ENCODE measurements around the gene RBM33.

RBM33 gene

GRCh38 chr7:155724327-155725005 lies 80.0 kb downstream of the RBM33 start:
- no peak overlapping the region for H3K4me3 ChIP-seq (ENCODE audit: control insufficient read depth in 1 of 7, extremely low read depth in 1 of 7, insufficient read depth in 4 of 7, low read depth in 2 of 7, low read length in 6 of 7)
- peak in 2 of 3 donors; percentile 43 to 56 for DNase-seq
- POLR2A ChIA-PET = no interaction called here
- 100% methylated on average over 2 of the region's 14 CpGs for WGBS (ENCODE audit: insufficient coverage)
- H3K36me3 ChIP-seq (ENCODE audit: control insufficient read depth in 4 of 4, insufficient read depth in 4 of 4, low read length in 3 of 4) = peaks cover 17 to 47% (median 32%) of the 10 kb centered on the region in 4 experiments
- peaks cover 0 to 16% (median 9%) of the 10 kb centered on the region in 4 experiments for H3K4me1 ChIP-seq (ENCODE audit: control extremely low read depth in 1 of 4, control insufficient read depth in 4 of 4, insufficient read depth in 4 of 4, low read length in 3 of 4)
- no peaks in the 10 kb centered on the region for H3K9me3 ChIP-seq (ENCODE audit: control extremely low read depth in 1 of 5, control insufficient read depth in 4 of 5, insufficient read depth in 2 of 5, low read depth in 1 of 5, low read length in 4 of 5)
- H3K27ac ChIP-seq (ENCODE audit: insufficient read depth in 1 of 2, low read depth in 1 of 2, low read length in 2 of 2, poor library complexity in 1 of 2, severe bottlenecking in 2 of 2) = no peak overlapping the region
- H3K27me3 ChIP-seq (replicated peaks in 2 of 5; ENCODE audit: control insufficient read depth in 4 of 5, insufficient read depth in 5 of 5, low read length in 4 of 5) = no peaks in the 10 kb centered on the region
- CTCF ChIA-PET = interaction anchor here (0.7 to 1.1 kb wide), 5 partner anchors 8 to 812 kb away, joined by 3 to 5 read pairs (median 4); no protein-coding TSS in a partner anchor

DNA sequence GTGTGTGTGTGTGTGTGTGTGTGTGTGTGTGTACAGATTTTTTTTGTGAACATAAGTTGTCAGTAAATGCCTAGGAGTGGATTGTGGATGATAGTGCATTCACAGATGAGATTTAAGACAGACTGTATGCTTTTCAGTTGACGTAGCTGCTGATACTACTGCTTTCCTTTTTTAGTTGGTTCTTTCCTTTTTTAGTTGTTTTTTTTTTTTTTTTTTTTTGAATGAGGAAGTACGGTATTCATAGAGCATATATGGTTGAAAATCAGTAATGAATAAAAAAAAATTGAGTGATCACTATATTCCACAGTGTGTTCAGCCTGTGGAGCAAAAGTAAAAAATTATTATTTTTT lies 80.5 kb downstream of the RBM33 start:
- H3K27me3 ChIP-seq (replicated peaks in 2 of 5; ENCODE audit: control insufficient read depth in 4 of 5, insufficient read depth in 5 of 5, low read length in 4 of 5) = no peaks in the 10 kb centered on the region
- H3K4me1 ChIP-seq (ENCODE audit: control extremely low read depth in 1 of 4, control insufficient read depth in 4 of 4, insufficient read depth in 4 of 4, low read length in 3 of 4) = peaks cover 0 to 16% (median 10%) of the 10 kb centered on the region in 4 experiments
- CTCF ChIA-PET = interaction anchor here (0.7 to 1.1 kb wide), 5 partner anchors 8 to 812 kb away, joined by 3 to 5 read pairs (median 4); no protein-coding TSS in a partner anchor
- H3K4me3 ChIP-seq (ENCODE audit: control insufficient read depth in 1 of 7, extremely low read depth in 1 of 7, insufficient read depth in 4 of 7, low read depth in 2 of 7, low read length in 6 of 7) = no peak overlapping the region
- no peaks in the 10 kb centered on the region for H3K9me3 ChIP-seq (ENCODE audit: control extremely low read depth in 1 of 5, control insufficient read depth in 4 of 5, insufficient read depth in 2 of 5, low read depth in 1 of 5, low read length in 4 of 5)
- peak in 2 of 3 donors; percentile 21 to 42 for DNase-seq
- H3K27ac ChIP-seq (ENCODE audit: insufficient read depth in 1 of 2, low read depth in 1 of 2, low read length in 2 of 2, poor library complexity in 1 of 2, severe bottlenecking in 2 of 2) = no peak overlapping the region
- POLR2A ChIA-PET = no interaction called here
- WGBS (ENCODE audit: insufficient coverage) = 0% methylated on average over 1 of the region's 2 CpGs
- peaks cover 14 to 48% (median 32%) of the 10 kb centered on the region in 4 experiments for H3K36me3 ChIP-seq (ENCODE audit: control insufficient read depth in 4 of 4, insufficient read depth in 4 of 4, low read length in 3 of 4)

DNA sequence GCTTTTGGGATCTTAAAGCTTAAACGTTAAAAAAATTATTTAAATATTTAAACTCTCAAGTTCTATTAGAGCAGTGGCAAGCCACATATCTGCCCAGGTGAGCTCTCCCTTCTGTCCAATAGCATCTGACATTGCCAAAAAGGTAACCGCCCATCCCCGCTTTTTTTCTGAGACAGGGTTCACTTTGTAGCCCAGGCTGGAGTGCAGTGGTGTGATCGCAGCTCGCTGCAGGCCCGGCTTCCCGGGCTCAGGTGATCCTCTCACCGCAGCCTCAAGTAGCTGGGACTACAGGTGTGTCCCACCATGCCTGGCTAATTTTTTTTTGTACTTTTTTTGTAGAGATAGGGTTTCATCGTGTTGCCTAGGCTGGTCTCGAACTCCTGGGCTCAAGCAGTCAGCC lies 83.2 kb downstream of the RBM33 start:
- Histone ChIP-seq H3K9me3 (ENCODE audit: control extremely low read depth in 1 of 5, control insufficient read depth in 4 of 5, insufficient read depth in 2 of 5, low read depth in 1 of 5, low read length in 4 of 5) (no peaks in the 10 kb centered on the region), H3K4me3 (ENCODE audit: control insufficient read depth in 1 of 7, extremely low read depth in 1 of 7, insufficient read depth in 4 of 7, low read depth in 2 of 7, low read length in 6 of 7) (no peak overlapping the region), H3K4me1 (ENCODE audit: control extremely low read depth in 1 of 4, control insufficient read depth in 4 of 4, insufficient read depth in 4 of 4, low read length in 3 of 4) (peaks cover 0 to 14% (median 6%) of the 10 kb centered on the region in 4 experiments), H3K27ac (ENCODE audit: insufficient read depth in 1 of 2, low read depth in 1 of 2, low read length in 2 of 2, poor library complexity in 1 of 2, severe bottlenecking in 2 of 2) (no peak overlapping the region), H3K36me3 (ENCODE audit: control insufficient read depth in 4 of 4, insufficient read depth in 4 of 4, low read length in 3 of 4) (peaks cover 13 to 56% (median 32%) of the 10 kb centered on the region in 4 experiments), H3K27me3 (replicated peaks in 2 of 5; ENCODE audit: control insufficient read depth in 4 of 5, insufficient read depth in 5 of 5, low read length in 4 of 5) (no peaks in the 10 kb centered on the region)
- no peak for DNase-seq
- ChIA-PET CTCF (interaction anchor here (0.9 to 1.6 kb wide), 2 partner anchors 39 to 348 kb away, joined by 3 to 6 read pairs; no protein-coding TSS in a partner anchor), POLR2A (no interaction called here)
- WGBS (ENCODE audit: insufficient coverage) = 97% methylated on average over 9 of the region's 10 CpGs

DNA sequence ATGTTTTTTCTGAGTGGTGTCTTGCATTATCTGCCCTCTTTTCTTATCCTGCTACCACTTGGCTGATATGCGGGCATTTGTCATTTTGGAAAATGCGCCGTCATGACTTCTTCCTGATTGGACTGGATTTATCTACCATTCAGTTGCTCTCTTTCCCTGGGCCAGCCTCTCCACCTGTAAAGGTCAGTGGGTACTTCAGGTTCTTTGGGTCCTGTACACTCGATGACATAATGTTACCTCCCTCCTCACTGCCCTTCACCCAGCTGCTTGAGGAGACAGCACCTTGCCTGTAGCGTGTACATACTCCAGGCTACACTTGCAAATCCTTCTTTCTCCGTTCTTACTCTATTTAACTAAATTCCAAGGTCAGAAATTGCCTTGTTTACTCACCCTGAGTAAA lies 83.7 kb downstream of the RBM33 start:
- H3K27ac ChIP-seq (ENCODE audit: insufficient read depth in 1 of 2, low read depth in 1 of 2, low read length in 2 of 2, poor library complexity in 1 of 2, severe bottlenecking in 2 of 2) = no peak overlapping the region
- POLR2A ChIA-PET = interaction anchor here (0.6 kb wide), 1 partner anchor 11 kb away, joined by 4 read pairs; no protein-coding TSS in a partner anchor
- H3K4me3 ChIP-seq (ENCODE audit: control insufficient read depth in 1 of 7, extremely low read depth in 1 of 7, insufficient read depth in 4 of 7, low read depth in 2 of 7, low read length in 6 of 7) = no peak overlapping the region
- CTCF ChIA-PET = interaction anchor here (1.6 kb wide), 1 partner anchor 348 kb away, joined by 6 read pairs; no protein-coding TSS in a partner anchor
- H3K9me3 ChIP-seq (ENCODE audit: control extremely low read depth in 1 of 5, control insufficient read depth in 4 of 5, insufficient read depth in 2 of 5, low read depth in 1 of 5, low read length in 4 of 5) = no peaks in the 10 kb centered on the region
- H3K36me3 ChIP-seq (ENCODE audit: control insufficient read depth in 4 of 4, insufficient read depth in 4 of 4, low read length in 3 of 4) = peaks cover 13 to 57% (median 30%) of the 10 kb centered on the region in 4 experiments
- DNase-seq = no peak
- peaks cover 0 to 19% (median 7%) of the 10 kb centered on the region in 4 experiments for H3K4me1 ChIP-seq (ENCODE audit: control extremely low read depth in 1 of 4, control insufficient read depth in 4 of 4, insufficient read depth in 4 of 4, low read length in 3 of 4)
- 74% methylated on average over 5 of the region's 6 CpGs for WGBS (ENCODE audit: insufficient coverage)
- no peaks in the 10 kb centered on the region for H3K27me3 ChIP-seq (replicated peaks in 2 of 5; ENCODE audit: control insufficient read depth in 4 of 5, insufficient read depth in 5 of 5, low read length in 4 of 5)

DNA sequence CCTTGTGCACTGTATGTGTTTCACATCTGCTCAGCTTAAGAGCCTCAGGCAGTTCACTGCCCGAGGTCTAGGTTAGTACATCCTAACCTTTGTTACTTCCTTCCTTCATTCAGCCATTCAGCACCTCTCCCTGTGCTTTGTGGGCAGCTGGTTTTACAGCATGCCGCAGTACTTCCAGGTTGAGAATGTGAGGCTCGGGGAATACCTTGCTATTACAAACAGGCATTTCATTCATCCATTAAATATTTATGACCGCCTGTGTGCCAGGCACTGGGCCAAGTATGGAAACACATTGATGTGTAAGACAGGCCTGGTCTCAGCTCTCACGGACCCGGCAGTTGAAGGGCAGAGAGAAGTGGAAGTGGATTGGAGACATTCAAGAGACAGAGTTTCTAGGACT lies 85.4 kb downstream of the RBM33 start:
- H3K27me3 ChIP-seq (replicated peaks in 2 of 5; ENCODE audit: control insufficient read depth in 4 of 5, insufficient read depth in 5 of 5, low read length in 4 of 5) = no peaks in the 10 kb centered on the region
- no peak overlapping the region for H3K27ac ChIP-seq (ENCODE audit: insufficient read depth in 1 of 2, low read depth in 1 of 2, low read length in 2 of 2, poor library complexity in 1 of 2, severe bottlenecking in 2 of 2)
- POLR2A ChIA-PET = no interaction called here
- H3K4me3 ChIP-seq (ENCODE audit: control insufficient read depth in 1 of 7, extremely low read depth in 1 of 7, insufficient read depth in 4 of 7, low read depth in 2 of 7, low read length in 6 of 7) = no peak overlapping the region
- WGBS (ENCODE audit: insufficient coverage) = 56% methylated on average over 3 of the region's 6 CpGs
- H3K4me1 ChIP-seq (ENCODE audit: control extremely low read depth in 1 of 4, control insufficient read depth in 4 of 4, insufficient read depth in 4 of 4, low read length in 3 of 4) = peaks cover 0 to 20% (median 9%) of the 10 kb centered on the region in 4 experiments
- H3K36me3 ChIP-seq (ENCODE audit: control insufficient read depth in 4 of 4, insufficient read depth in 4 of 4, low read length in 3 of 4) = peaks cover 12 to 57% (median 30%) of the 10 kb centered on the region in 4 experiments
- H3K9me3 ChIP-seq (ENCODE audit: control extremely low read depth in 1 of 5, control insufficient read depth in 4 of 5, insufficient read depth in 2 of 5, low read depth in 1 of 5, low read length in 4 of 5) = no peaks in the 10 kb centered on the region
- CTCF ChIA-PET = interaction anchor here (1.3 to 3.5 kb wide), 2 partner anchors 32 to 37 kb away, joined by 4 to 13 read pairs; no protein-coding TSS in a partner anchor
- DNase-seq = peak in 1 of 3 donors; percentile 4

DNA sequence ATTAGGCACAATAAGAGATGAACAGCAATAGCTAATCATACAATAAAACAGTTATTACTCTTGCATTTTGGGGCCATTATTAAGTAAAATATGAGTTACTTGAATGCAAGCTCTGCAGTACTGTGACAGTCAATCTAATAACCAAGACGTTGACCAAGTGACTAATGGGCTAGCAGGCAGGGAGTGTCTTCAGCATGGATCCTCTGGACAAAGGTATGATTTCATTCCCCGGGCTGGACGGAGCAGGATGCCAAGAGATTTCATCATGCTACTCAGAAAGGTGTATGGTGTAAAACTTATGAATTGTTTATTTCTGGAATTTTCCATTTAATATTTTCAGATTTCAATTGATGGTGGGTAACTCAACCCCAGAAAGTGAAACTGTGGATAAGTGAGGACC lies 86.9 kb downstream of the RBM33 start:
- DNase-seq = no peak
- H3K4me1 ChIP-seq (ENCODE audit: control extremely low read depth in 1 of 4, control insufficient read depth in 4 of 4, insufficient read depth in 4 of 4, low read length in 3 of 4) = peaks cover 0 to 13% (median 6%) of the 10 kb centered on the region in 4 experiments
- H3K4me3 ChIP-seq (ENCODE audit: control insufficient read depth in 1 of 7, extremely low read depth in 1 of 7, insufficient read depth in 4 of 7, low read depth in 2 of 7, low read length in 6 of 7) = no peak overlapping the region
- H3K27me3 ChIP-seq (replicated peaks in 2 of 5; ENCODE audit: control insufficient read depth in 4 of 5, insufficient read depth in 5 of 5, low read length in 4 of 5) = no peaks in the 10 kb centered on the region
- WGBS (ENCODE audit: insufficient coverage) = 94% methylated on average over 3 of the region's 3 CpGs
- H3K27ac ChIP-seq (ENCODE audit: insufficient read depth in 1 of 2, low read depth in 1 of 2, low read length in 2 of 2, poor library complexity in 1 of 2, severe bottlenecking in 2 of 2) = no peak overlapping the region
- H3K36me3 ChIP-seq (ENCODE audit: control insufficient read depth in 4 of 4, insufficient read depth in 4 of 4, low read length in 3 of 4) = peaks cover 10 to 57% (median 33%) of the 10 kb centered on the region in 4 experiments
- H3K9me3 ChIP-seq (ENCODE audit: control extremely low read depth in 1 of 5, control insufficient read depth in 4 of 5, insufficient read depth in 2 of 5, low read depth in 1 of 5, low read length in 4 of 5) = no peaks in the 10 kb centered on the region
- ChIA-PET POLR2A (no interaction called here), CTCF (interaction anchor here (0.7 to 3.5 kb wide), 5 partner anchors 11 to 135 kb away, joined by 3 to 13 read pairs (median 5); no protein-coding TSS in a partner anchor)

DNA sequence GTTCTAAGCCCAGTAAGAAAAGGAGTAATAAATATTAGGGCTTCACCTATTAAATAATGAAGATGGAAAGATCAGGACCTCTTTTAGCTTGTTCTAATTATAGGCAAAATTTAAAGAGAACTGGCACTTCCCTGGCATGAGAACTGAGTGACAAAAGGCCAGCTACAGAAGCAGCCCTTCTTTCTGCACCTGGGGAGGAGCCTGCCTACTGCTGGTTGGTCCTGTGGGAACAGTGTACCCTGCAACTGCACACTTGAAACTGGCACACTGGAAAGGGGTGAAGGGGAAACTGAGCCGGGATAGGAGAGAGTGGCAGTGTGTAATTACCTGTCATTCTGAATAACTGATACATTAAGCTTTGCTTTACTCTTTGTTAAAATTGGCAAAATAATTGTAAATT lies 87.4 kb downstream of the RBM33 start:
- Histone ChIP-seq H3K9me3 (ENCODE audit: control extremely low read depth in 1 of 5, control insufficient read depth in 4 of 5, insufficient read depth in 2 of 5, low read depth in 1 of 5, low read length in 4 of 5) (no peaks in the 10 kb centered on the region), H3K27ac (ENCODE audit: insufficient read depth in 1 of 2, low read depth in 1 of 2, low read length in 2 of 2, poor library complexity in 1 of 2, severe bottlenecking in 2 of 2) (no peak overlapping the region), H3K27me3 (replicated peaks in 2 of 5; ENCODE audit: control insufficient read depth in 4 of 5, insufficient read depth in 5 of 5, low read length in 4 of 5) (no peaks in the 10 kb centered on the region), H3K36me3 (ENCODE audit: control insufficient read depth in 4 of 4, insufficient read depth in 4 of 4, low read length in 3 of 4) (peaks cover 10 to 53% (median 31%) of the 10 kb centered on the region in 4 experiments), H3K4me3 (ENCODE audit: control insufficient read depth in 1 of 7, extremely low read depth in 1 of 7, insufficient read depth in 4 of 7, low read depth in 2 of 7, low read length in 6 of 7) (no peak overlapping the region), H3K4me1 (ENCODE audit: control extremely low read depth in 1 of 4, control insufficient read depth in 4 of 4, insufficient read depth in 4 of 4, low read length in 3 of 4) (peaks cover 0 to 13% (median 6%) of the 10 kb centered on the region in 4 experiments)
- no CpG with 5 or more reads among the region's 1 CpG for WGBS (ENCODE audit: insufficient coverage)
- ChIA-PET POLR2A (no interaction called here), CTCF (interaction anchor here (1.6 to 3.5 kb wide), 4 partner anchors 12 to 136 kb away, joined by 4 to 13 read pairs (median 6); no protein-coding TSS in a partner anchor)
- no peak for DNase-seq

All from common myeloid progenitor, CD34-positive (primary cell).